ENCODE results near the gene PITX2. TPM values are rescaled to one million over a fixed set of nuclear protein-coding genes. Genes with fewer than 3 reads are reported as not detected.

Gene PITX2
- total RNA-seq, 2 experiments from 2014 or later = 0.13 TPM; not detected in 1

- H3K36me3 Mint-ChIP-seq (ENCODE audit: low read depth) = peaks cover 29% of the 10 kb centered on the region
- H3K27me3 Mint-ChIP-seq = peaks cover 82% of the 10 kb centered on the region
- no peak for DNase-seq
- ChIA-PET POLR2A (interaction anchor here (1.0 kb wide), 1 partner anchor 11 kb away, joined by 3 read pairs; no protein-coding TSS in a partner anchor), CTCF (no interaction called here)
- no peak overlapping the region for H3K27ac Mint-ChIP-seq
- H3K9me3 Mint-ChIP-seq = no peaks in the 10 kb centered on the region
- no peak overlapping the region for H3K4me3 Mint-ChIP-seq
- peaks cover 8% of the 10 kb centered on the region for H3K4me1 Mint-ChIP-seq
These were observed 9.9 kb upstream of the PITX2 start for GRCh38 chr4:110632506-110633357.

GRCh38 chr4:110631584-110632505 lies 9.0 kb upstream of the PITX2 start:
- Mint-ChIP-seq H3K27ac (peak overlapping the region; percentile 42), H3K36me3 (ENCODE audit: low read depth) (peaks cover 25% of the 10 kb centered on the region), H3K27me3 (peaks cover 83% of the 10 kb centered on the region), H3K4me3 (peak overlapping the region; percentile 48), H3K4me1 (peaks cover 8% of the 10 kb centered on the region), H3K9me3 (no peaks in the 10 kb centered on the region)
- ChIA-PET CTCF (no interaction called here), POLR2A (no interaction called here)
- DNase-seq = peak; percentile 43

GRCh38 chr4:110630688-110631402 lies 8.0 kb upstream of the PITX2 start:
- Mint-ChIP-seq H3K36me3 (ENCODE audit: low read depth) (peaks cover 19% of the 10 kb centered on the region), H3K4me3 (no peak overlapping the region), H3K27me3 (peaks cover 84% of the 10 kb centered on the region), H3K9me3 (no peaks in the 10 kb centered on the region), H3K4me1 (peaks cover 8% of the 10 kb centered on the region), H3K27ac (peak overlapping the region; percentile 40)
- DNase-seq = no peak
- CTCF ChIA-PET = no interaction called here
- POLR2A ChIA-PET = no interaction called here

- no peak for DNase-seq
- Mint-ChIP-seq H3K27ac (peak overlapping the region; percentile 37), H3K36me3 (ENCODE audit: low read depth) (peaks cover 19% of the 10 kb centered on the region), H3K4me1 (peaks cover 8% of the 10 kb centered on the region), H3K9me3 (no peaks in the 10 kb centered on the region), H3K27me3 (peaks cover 89% of the 10 kb centered on the region), H3K4me3 (no peak overlapping the region)
- POLR2A ChIA-PET = no interaction called here
- CTCF ChIA-PET = no interaction called here
These were observed 7.2 kb upstream of the PITX2 start for GRCh38 chr4:110629780-110630687.

GRCh38 chr4:110629214-110629754 lies 6.4 kb upstream of the PITX2 start:
- ChIA-PET POLR2A (no interaction called here), CTCF (no interaction called here)
- Mint-ChIP-seq H3K4me3 (no peak overlapping the region), H3K27me3 (peaks cover 90% of the 10 kb centered on the region), H3K27ac (no peak overlapping the region), H3K36me3 (ENCODE audit: low read depth) (peaks cover 19% of the 10 kb centered on the region), H3K9me3 (no peaks in the 10 kb centered on the region), H3K4me1 (peaks cover 8% of the 10 kb centered on the region)
- no peak for DNase-seq

GRCh38 chr4:110628663-110629213 lies 5.9 kb upstream of the PITX2 start:
- Mint-ChIP-seq H3K27ac (no peak overlapping the region), H3K4me3 (no peak overlapping the region), H3K9me3 (no peaks in the 10 kb centered on the region), H3K4me1 (peaks cover 8% of the 10 kb centered on the region), H3K36me3 (ENCODE audit: low read depth) (peaks cover 19% of the 10 kb centered on the region), H3K27me3 (peaks cover 90% of the 10 kb centered on the region)
- POLR2A ChIA-PET = no interaction called here
- CTCF ChIA-PET = no interaction called here
- no peak for DNase-seq

- H3K36me3 Mint-ChIP-seq (ENCODE audit: low read depth) = peaks cover 20% of the 10 kb centered on the region
- ChIA-PET CTCF (interaction anchor here (0.6 kb wide), 1 partner anchor 515 kb away, joined by 3 read pairs; no protein-coding TSS in a partner anchor), POLR2A (no interaction called here)
- H3K27ac Mint-ChIP-seq = no peak overlapping the region
- peaks cover 13% of the 10 kb centered on the region for H3K4me1 Mint-ChIP-seq
- H3K4me3 Mint-ChIP-seq = no peak overlapping the region
- no peaks in the 10 kb centered on the region for H3K9me3 Mint-ChIP-seq
- no peak for DNase-seq
- peaks cover 90% of the 10 kb centered on the region for H3K27me3 Mint-ChIP-seq
These were observed 5.2 kb upstream of the PITX2 start for GRCh38 chr4:110627977-110628662.

GRCh38 chr4:110626532-110627153 lies 3.8 kb upstream of the PITX2 start:
- no peak for DNase-seq
- POLR2A ChIA-PET = no interaction called here
- Mint-ChIP-seq H3K27me3 (peaks cover 92% of the 10 kb centered on the region), H3K27ac (no peak overlapping the region), H3K4me3 (no peak overlapping the region), H3K4me1 (peaks cover 12% of the 10 kb centered on the region), H3K36me3 (ENCODE audit: low read depth) (peaks cover 18% of the 10 kb centered on the region), H3K9me3 (no peaks in the 10 kb centered on the region)
- CTCF ChIA-PET = interaction anchor here (1.0 kb wide), 1 partner anchor 15 kb away, joined by 4 read pairs; no protein-coding TSS in a partner anchor

- H3K9me3 Mint-ChIP-seq = no peaks in the 10 kb centered on the region
- CTCF ChIA-PET = no interaction called here
These were observed 2.8 kb upstream of the PITX2 start for GRCh38 chr4:110625576-110626257.

GRCh38 chr4:110624904-110625494 lies 2.1 kb upstream of the PITX2 start:
- Mint-ChIP-seq H3K9me3 (no peaks in the 10 kb centered on the region), H3K4me3 (no peak overlapping the region), H3K36me3 (ENCODE audit: low read depth) (peaks cover 22% of the 10 kb centered on the region), H3K27ac (no peak overlapping the region), H3K4me1 (peaks cover 16% of the 10 kb centered on the region), H3K27me3 (peaks cover 93% of the 10 kb centered on the region)
- ChIA-PET POLR2A (no interaction called here), CTCF (no interaction called here)
- DNase-seq = no peak

More at GRCh38 chr4:110625576-110626257, 2.8 kb upstream of the PITX2 start:
- Mint-ChIP-seq H3K36me3 (ENCODE audit: low read depth) (peaks cover 17% of the 10 kb centered on the region), H3K4me1 (peaks cover 15% of the 10 kb centered on the region), H3K27me3 (peaks cover 93% of the 10 kb centered on the region), H3K4me3 (no peak overlapping the region), H3K27ac (no peak overlapping the region)
- POLR2A ChIA-PET = no interaction called here
- no peak for DNase-seq

Data from activated CD4-positive, alpha-beta memory T cell treated with anti-CD3 and anti-CD28 coated beads, Interleukin-2, amount 10 ng/mL, durations not matched to agents 7 days and 5 days (primary cell).